HG03025 (cell line): Measurements from ENCODE around the gene HELZ2.
"Not testable (repeated sequence)": the region's sequence is repeated elsewhere in the genome, so short reads cannot be mapped to it uniquely, and the experiment has no call there.

Source experiments
- ATAC-seq: cut with Tn5 transposase; IDR thresholded peaks from one replicate; pipeline ENCODE4 v1.9.1; 2021; ENCODE audit warnings: mild to moderate bottlenecking, moderate library complexity; ENCODE audit not compliant: unreplicated experiment, low FRiP score

Gene HELZ2, protein sequence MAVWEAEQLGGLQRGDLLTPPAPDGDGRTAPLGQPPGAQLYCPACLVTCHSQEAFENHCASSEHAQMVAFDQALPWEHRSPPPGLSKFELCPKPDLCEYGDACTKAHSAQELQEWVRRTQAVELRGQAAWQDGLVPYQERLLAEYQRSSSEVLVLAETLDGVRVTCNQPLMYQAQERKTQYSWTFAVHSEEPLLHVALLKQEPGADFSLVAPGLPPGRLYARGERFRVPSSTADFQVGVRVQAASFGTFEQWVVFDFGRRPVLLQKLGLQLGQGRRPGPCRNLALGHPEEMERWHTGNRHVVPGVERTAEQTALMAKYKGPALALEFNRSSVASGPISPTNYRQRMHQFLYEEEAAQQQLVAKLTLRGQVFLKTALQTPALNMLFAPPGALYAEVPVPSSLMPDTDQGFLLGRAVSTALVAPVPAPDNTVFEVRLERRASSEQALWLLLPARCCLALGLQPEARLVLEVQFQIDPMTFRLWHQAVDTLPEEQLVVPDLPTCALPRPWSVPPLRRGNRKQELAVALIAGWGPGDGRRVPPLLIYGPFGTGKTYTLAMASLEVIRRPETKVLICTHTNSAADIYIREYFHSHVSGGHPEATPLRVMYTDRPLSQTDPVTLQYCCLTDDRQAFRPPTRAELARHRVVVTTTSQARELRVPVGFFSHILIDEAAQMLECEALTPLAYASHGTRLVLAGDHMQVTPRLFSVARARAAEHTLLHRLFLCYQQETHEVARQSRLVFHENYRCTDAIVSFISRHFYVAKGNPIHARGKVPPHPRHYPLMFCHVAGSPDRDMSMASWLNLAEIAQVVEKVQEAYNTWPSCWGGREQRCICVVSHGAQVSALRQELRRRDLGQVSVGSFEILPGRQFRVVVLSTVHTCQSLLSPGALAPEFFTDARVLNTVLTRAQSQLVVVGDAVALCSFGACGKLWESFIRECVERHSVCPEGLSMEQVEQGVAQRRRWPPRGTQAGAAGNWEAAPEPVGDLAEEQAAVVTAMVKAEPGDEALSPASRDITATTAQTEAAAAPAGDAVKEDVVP (N-terminal part only)

GRCh38 chr20:63574156-63574828 is at the start of gene HELZ2:
HELZ2 (minus strand) TSS chr20:63574239; CDS start chr20:63572385, 1,854 bp downstream.
- no peak for ATAC-seq

GRCh38 chr20:63622732-63623131 is 48.7 kb upstream of the HELZ2 start:
- no peak for ATAC-seq

- no peak for ATAC-seq
Observed at GRCh38 chr20:63622096-63622495, 48.1 kb upstream of the HELZ2 start.

GRCh38 chr20:63620991-63621390 is 47.0 kb upstream of the HELZ2 start:
- ATAC-seq = no peak

DNA sequence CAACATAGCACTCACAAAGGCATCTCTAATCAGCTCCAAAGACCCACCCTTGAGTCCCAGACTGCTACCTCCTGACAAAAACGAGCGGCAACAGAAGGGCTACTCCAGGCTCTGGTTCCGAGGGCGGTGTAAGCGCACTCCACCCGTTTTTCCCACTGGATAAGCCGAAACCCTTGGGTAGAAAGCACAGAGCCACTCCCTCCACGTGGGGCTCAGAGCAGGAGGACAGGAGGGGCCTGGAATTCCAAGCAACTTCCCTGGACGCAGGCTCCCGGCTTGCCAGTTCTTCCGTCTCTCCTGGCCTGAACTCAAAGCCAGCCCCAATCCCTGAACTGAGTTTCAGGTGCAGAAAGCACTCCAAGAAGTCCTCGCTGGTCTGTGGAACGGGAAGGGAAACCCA is 45.5 kb upstream of the HELZ2 start:
- ATAC-seq = no peak

- no peak for ATAC-seq
Observed at GRCh38 chr20:63619086-63619485, 45.0 kb upstream of the HELZ2 start.

- no peak for ATAC-seq
Observed at GRCh38 chr20:63618291-63618980, 44.4 kb upstream of the HELZ2 start.

DNA sequence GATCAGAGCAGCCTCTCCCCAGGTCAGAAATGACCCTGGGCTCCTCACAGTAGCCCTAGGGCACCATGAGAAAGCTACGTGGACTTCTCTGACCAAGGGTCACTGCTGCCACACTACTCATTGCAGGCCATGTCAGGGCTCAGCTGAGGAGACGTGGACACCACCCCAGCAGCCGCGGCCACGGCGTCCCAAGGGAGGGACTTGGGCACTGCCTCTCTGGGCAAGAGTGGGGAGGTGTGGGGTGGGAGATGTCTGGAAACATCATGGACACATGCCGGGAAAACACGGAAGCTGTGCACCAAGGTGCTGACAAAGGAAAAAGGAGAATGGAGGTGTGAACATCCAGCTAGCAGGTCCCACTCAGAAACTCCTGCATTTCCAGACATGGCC is 43.8 kb upstream of the HELZ2 start:
- ATAC-seq = no peak

DNA sequence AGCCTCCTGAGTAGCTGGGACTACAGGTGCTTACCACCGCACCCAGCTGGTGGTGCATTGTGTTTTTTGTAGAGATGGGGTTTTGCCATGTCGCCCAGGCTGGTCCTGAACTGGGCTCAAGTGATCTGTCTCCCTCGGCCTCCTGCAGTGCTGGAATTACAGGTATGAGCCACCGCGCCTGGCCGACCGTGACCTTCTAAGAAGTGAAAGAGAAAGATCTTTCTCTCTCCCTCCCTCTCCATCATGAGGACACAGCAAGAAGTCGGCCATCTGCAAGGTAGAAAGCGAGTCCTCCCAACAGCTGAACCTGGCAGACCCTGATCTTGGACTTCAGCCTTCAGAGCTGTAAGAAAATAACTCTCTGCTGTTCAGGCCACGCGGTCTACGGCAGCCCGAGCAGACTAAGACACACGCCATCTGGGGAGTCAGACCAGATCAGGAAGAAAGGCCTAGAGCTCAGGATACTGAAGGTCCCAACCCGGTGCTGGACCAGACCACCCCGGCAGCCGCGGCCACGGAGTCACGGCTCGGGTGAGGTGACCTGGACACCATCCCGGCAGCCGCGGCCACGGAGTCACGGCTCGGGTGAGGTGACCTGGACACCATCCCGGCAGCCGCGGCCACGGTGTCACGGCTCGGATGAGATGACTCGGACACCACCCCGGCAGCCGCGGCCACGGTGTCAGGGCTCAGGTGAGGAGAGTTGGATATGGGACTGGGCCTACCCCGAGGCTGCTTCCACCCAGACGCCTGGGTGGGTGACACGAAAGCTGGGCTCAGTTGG is 43.2 kb upstream of the HELZ2 start:
- ATAC-seq = no peak

DNA sequence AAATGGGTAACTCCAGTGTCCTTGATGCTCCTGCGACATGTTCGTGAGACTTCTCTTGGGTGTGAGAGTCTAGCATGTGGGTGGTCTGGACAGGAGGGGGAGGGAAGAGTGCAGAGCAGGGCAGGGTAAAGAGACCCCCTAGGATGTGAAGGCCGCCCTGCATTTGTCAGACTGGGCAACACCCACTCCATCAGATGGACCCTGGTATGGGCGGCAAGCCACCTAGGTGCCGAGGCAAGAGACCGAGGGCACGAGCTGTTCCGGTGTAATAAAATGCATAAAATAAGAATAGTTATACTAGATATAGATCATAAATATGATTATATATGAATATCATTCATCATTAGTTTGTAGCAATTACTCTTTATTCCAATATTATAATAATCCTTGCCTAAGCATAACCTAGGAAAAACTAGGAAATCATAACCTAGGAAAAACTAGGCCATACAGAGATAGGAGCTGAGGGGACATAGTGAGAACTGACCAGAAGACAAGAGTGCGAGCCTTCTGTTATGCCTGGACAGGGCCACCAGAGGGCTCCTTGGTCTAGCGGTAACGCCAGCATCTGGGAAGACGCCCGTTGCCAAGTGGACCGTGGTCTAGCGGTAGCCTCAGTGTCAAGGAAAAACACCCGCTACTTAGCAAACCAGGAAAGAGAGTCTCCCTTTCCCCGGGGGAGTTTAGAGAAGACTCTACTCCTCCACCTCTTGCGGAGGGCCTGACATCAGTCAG is 40.0 kb upstream of the HELZ2 start:
- ATAC-seq = not testable (repeated sequence)

DNA sequence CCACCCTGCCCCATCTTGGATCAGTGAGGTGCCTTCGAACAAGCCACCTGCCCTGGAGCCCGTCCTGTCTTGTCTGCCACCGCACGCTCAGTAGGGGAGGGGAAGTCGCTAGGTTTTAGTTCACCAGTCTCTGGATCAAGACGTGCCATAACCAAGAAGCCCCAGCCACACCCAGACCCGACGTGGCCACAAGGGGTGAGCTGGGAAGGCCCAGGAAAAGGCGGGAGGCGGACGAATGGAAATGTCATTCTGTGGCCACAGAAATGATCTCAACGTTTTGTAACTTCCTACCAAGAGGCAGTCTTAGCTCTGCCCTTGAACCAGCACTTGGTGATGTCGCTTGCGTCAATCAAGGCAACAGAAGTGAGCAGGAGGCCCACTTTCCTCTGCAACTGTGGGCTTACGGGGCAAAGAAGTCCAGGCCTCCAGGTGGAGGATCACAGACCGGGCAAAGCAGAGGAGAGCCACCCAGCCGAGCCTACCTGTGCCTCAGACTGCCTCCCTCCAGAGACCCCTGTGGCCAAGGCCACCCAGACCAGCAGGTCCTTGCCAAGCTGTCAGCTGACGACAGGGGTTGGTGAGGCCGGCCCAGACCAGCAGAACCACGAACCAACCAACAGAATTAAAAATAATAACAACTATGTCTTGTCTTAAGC is 38.4 kb upstream of the HELZ2 start:
- no peak for ATAC-seq

DNA sequence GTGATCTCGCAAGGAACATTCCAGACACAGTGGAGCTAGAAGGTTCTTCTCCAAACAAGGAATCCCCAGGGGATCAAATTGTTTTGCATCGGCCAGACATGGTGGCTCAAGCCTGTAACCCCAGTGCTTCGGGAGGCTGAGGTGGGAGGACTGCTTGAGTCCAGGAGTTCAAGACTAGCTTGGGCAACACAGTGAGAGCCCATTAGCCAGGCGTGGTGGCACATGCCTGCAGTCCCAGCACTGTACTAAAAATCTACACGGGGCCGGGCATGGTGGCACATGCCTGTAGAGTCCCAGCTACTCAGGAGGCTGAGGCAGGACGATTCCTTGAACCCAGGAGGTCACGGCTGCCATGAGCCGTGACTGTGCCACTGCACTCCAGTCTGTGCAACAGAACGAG is 37.6 kb upstream of the HELZ2 start:
- no peak for ATAC-seq

- no peak for ATAC-seq
Observed at GRCh38 chr20:63610581-63611435, 36.8 kb upstream of the HELZ2 start.

DNA sequence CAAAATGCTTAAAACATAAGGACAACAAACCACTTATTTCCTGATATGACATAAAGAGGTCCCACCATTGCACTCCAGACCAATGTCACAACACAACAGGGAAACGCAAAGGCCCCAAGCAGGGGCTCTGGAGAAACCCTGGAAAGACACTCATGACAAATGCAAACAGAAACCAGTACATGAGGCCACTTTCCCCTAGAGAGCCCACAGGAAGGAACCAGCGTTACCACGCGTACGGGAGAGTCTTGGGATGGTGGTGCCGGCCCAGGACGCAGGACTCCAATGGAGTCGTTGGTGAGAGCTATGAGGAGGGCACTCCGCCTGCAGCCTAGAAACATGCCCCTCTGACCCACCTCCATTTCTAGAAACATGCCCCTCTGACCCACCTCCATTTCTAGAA is 32.6 kb upstream of the HELZ2 start:
- ATAC-seq = no peak

- no peak for ATAC-seq
Observed at GRCh38 chr20:63602321-63602720, 28.3 kb upstream of the HELZ2 start.

DNA sequence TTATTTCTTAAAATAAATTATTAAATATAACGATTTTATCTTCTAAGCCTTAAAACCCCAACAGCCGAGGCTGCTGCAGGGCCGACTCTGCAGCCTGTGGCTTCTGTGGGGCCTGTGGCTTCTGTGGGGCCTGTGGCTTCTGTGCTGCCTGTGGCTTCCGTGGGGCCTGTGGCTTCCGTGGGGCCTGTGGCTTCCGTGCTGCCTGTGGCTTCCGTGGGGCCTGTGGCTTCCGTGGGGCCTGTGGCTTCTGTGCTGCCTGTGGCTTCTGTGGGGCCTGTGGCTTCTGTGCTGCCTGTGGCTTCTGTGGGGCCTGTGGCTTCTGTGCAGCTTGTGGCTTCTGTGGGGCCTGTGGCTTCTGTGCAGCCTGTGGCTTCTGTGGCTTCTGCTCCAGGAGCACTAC is 27.6 kb upstream of the HELZ2 start:
- ATAC-seq = not testable (repeated sequence)

GRCh38 chr20:63599396-63600050 is 25.5 kb upstream of the HELZ2 start:
- ATAC-seq = no peak
